Stimulated activated CD8-positive, alpha-beta memory T cell treated with anti-CD3 and anti-CD28 coated beads, Interleukin-4, amount 100 ng/mL, for 1 hour (primary cell): ENCODE measurements around the gene ATP2A1.
"Not testable (repeated sequence)": the region's sequence is repeated elsewhere in the genome, so short reads cannot be mapped to it uniquely, and the experiment has no call there.

Experiments
- DNase-seq, 2 donors: peaks; one replicate each; pipeline ENCODE4 v3.0.0-alpha.2; 2020; ENCODE audit warnings: low read depth in 2 of 2, low spot score in 1 of 2

The ATP2A1 gene

GRCh38 chr16:28905800-28906372, 27.6 kb downstream of the ATP2A1 start:
- DNase-seq = no peak

GRCh38 chr16:28910086-28911031, 32.1 kb downstream of the ATP2A1 start:
- DNase-seq = no peak

GRCh38 chr16:28912558-28912957, 34.3 kb downstream of the ATP2A1 start:
- no peak for DNase-seq

GRCh38 chr16:28913946-28914724, 35.8 kb downstream of the ATP2A1 start:
- no peak for DNase-seq

GRCh38 chr16:28915181-28915580, 36.9 kb downstream of the ATP2A1 start:
- DNase-seq = no peak

GRCh38 chr16:28917095-28917494, 38.8 kb downstream of the ATP2A1 start:
- no peak for DNase-seq

- no peak for DNase-seq
These were observed 40.4 kb downstream of the ATP2A1 start for GRCh38 chr16:28918698-28919097.

GRCh38 chr16:28923231-28923587, 44.9 kb downstream of the ATP2A1 start:
- DNase-seq = no peak

- no peak for DNase-seq
These were observed 45.5 kb downstream of the ATP2A1 start for GRCh38 chr16:28923652-28924398.

- DNase-seq = no peak
These were observed 46.1 kb downstream of the ATP2A1 start for GRCh38 chr16:28924399-28924761.

GRCh38 chr16:28924762-28925385, 46.6 kb downstream of the ATP2A1 start, which contains the start of gene RABEP2:
Gene RABEP2, minus strand, starts transcription at chr16:28925238. Its CDS starts 75 bp downstream, at chr16:28925163.
- DNase-seq = peak; percentile 85 to 88

- DNase-seq = peak; percentile 50 to 51
These were observed 47.3 kb downstream of the ATP2A1 start for GRCh38 chr16:28925386-28926228.

GRCh38 chr16:28926284-28926683, 48.0 kb downstream of the ATP2A1 start:
- not testable (repeated sequence) for DNase-seq

- no peak for DNase-seq
These were observed 49.5 kb downstream of the ATP2A1 start for GRCh38 chr16:28927815-28928214.

GRCh38 chr16:28930203-28930602, 51.9 kb downstream of the ATP2A1 start:
- DNase-seq = no peak

- DNase-seq = no peak
These were observed 52.4 kb downstream of the ATP2A1 start for GRCh38 chr16:28930652-28931051.

- DNase-seq = no peak
These were observed 53.5 kb downstream of the ATP2A1 start, which contains the start of gene CD19 for GRCh38 chr16:28931801-28932225. Gene CD19, plus strand, starts transcription at chr16:28931971. Its CDS starts 30 bp downstream, at chr16:28932001.

GRCh38 chr16:28932339-28933141, 54.3 kb downstream of the ATP2A1 start:
- DNase-seq = no peak

GRCh38 chr16:28933171-28933570, 54.9 kb downstream of the ATP2A1 start:
- DNase-seq = no peak
